Measurements from ENCODE around the gene C21orf58. TPM values are rescaled to one million over a fixed set of nuclear protein-coding genes. Genes with fewer than 3 reads are reported as not detected.

The C21orf58 gene
- polyA plus RNA-seq, 1 of the 3 experiments (the other 2 are of a cell fraction) = 9.7 TPM

- H4K20me1 ChIP-seq (ENCODE audit: insufficient read depth) = peaks cover 8% of the 10 kb centered on the region; the same call in 1 of the 2 replicates
- CTCF ChIA-PET = interaction anchor here (0.7 kb wide), 1 partner anchor 78 kb away, joined by 3 read pairs; no protein-coding TSS in a partner anchor
- no peaks in the 10 kb centered on the region for H3K9me2 ChIP-seq
- H3F3A ChIP-seq (replicated peaks; ENCODE audit: insufficient read depth) = peaks cover 16% of the 10 kb centered on the region
- H3K4me1 ChIP-seq (ENCODE audit: control insufficient read depth in 1 of 2, insufficient read depth in 2 of 2, low read depth in 1 of 2, low read length in 1 of 2) = peaks cover 15 to 46% of the 10 kb centered on the region in 2 experiments; a peak in 3 of 4 replicates
- H3K27ac ChIP-seq (ENCODE audit: low read depth in 2 of 2, low read length in 1 of 2) = peak overlapping the region; percentile 65 to 68
- peak overlapping the region; percentile 95 for H3K9ac ChIP-seq
- peak overlapping the region; percentile 100 for H3K4me2 ChIP-seq
- under 1% methylated on average over 30 of the region's 34 CpGs for WGBS (ENCODE audit: low lambda C conversion rate)
- no peaks in the 10 kb centered on the region for H3K27me3 ChIP-seq (ENCODE audit: insufficient read depth)
- POLR2A ChIA-PET = no interaction called here
- H3K36me3 ChIP-seq (replicated peaks in 1 of 2; ENCODE audit: control insufficient read depth in 1 of 2, insufficient read depth in 2 of 2, low read length in 1 of 2) = peaks cover 2 to 9% of the 10 kb centered on the region in 2 experiments
- H3K4me3 ChIP-seq (ENCODE audit: low read depth in 2 of 2, low read length in 1 of 2) = peak overlapping the region; percentile 81 to 96
- H3K79me2 ChIP-seq (ENCODE audit: insufficient read depth) = peaks cover 76% of the 10 kb centered on the region
- DNase-seq = no peak
- H3K9me3 ChIP-seq = no peaks in the 10 kb centered on the region
- TF ChIP-seq PBX3 (IDR thresholded peaks at IDR 0.05) = no peak
- TF ChIP-seq CTCF (IDR thresholded peaks at IDR 0.05) = peak; percentile 9; the same call in 1 of the 2 replicates
- no peak for TF ChIP-seq ELF1 (IDR thresholded peaks at IDR 0.05)
- peak overlapping the region; percentile 72; the same call in 1 of the 2 replicates for H2AFZ ChIP-seq (ENCODE audit: low read depth)
Measured at GRCh38 chr21:46323227-46323709, 402 bp downstream of the C21orf58 start.

DNA sequence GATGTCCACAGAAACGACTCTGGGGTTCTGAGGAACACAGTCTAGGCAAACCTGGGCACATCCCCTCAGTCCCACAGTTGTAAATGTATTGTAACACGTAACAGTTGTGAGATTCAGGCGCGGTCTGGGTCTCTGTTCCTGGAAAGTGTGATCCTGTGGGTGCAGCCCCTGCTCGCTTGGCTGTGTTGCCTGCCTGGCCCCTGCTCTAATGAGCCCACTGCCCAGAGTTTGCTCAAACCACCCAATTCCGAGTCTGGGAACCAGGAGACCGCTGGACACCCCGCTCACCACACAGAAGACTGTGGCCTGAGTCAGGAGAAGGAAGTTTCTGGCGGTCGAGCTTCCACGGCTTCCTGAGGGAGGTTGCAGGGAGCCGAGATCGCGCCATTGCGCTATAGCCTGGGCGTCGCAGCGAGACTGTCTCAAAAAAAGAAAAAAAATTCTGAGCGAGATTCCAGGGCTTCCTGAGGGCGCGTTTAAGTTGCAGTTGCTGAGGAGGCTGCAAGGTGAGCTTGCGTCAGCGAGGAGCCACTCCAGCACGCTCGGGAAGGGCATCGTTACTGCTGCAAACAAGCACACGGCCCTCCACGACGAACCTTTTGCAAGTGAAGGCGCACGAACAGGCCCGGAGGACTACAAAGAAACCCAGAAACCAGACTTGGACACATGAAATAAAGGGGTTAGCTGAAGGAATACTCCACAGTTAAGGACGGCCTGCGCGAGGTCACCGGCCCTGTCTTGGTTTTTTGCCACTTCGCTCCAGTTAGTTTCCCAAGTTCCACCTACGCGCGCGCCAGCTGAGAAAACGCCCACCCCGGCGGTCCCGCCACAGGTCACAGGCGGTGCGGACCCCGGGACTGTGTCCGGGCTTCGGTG, 1.1 kb downstream of the C21orf58 start:
- 6% methylated on average over 33 of the region's 50 CpGs for WGBS (ENCODE audit: low lambda C conversion rate)
- H3F3A ChIP-seq (replicated peaks; ENCODE audit: insufficient read depth) = peaks cover 16% of the 10 kb centered on the region
- H3K79me2 ChIP-seq (ENCODE audit: insufficient read depth) = peaks cover 70% of the 10 kb centered on the region
- H3K9ac ChIP-seq = peak overlapping the region; percentile 95
- TF ChIP-seq RXRA (IDR thresholded peaks at IDR 0.05; ENCODE audit: borderline replicate concordance, low read depth) = no peak
- peak; percentile 38; the same call in 1 of the 2 replicates for TF ChIP-seq SIN3A (IDR thresholded peaks at IDR 0.05; ENCODE audit: borderline replicate concordance, low read depth, low read length)
- H3K4me1 ChIP-seq (ENCODE audit: control insufficient read depth in 1 of 2, insufficient read depth in 2 of 2, low read depth in 1 of 2, low read length in 1 of 2) = peaks cover 15 to 52% of the 10 kb centered on the region in 2 experiments; a peak in 3 of 4 replicates
- ChIA-PET CTCF (interaction anchor here (0.7 kb wide), 2 partner anchors 77 to 180 kb away, joined by 3 read pairs; no protein-coding TSS in a partner anchor), POLR2A (no interaction called here)
- H2AFZ ChIP-seq (ENCODE audit: low read depth) = peak overlapping the region; percentile 72
- no peaks in the 10 kb centered on the region for H3K9me3 ChIP-seq
- no peak for DNase-seq
- H3K27me3 ChIP-seq (ENCODE audit: insufficient read depth) = no peaks in the 10 kb centered on the region
- H4K20me1 ChIP-seq (ENCODE audit: insufficient read depth) = peaks cover 8% of the 10 kb centered on the region; the same call in 1 of the 2 replicates
- H3K4me3 ChIP-seq (ENCODE audit: low read depth in 2 of 2, low read length in 1 of 2) = peak overlapping the region; percentile 81 to 96
- no peaks in the 10 kb centered on the region for H3K9me2 ChIP-seq
- H3K27ac ChIP-seq (ENCODE audit: low read depth in 2 of 2, low read length in 1 of 2) = peak overlapping the region in 1 of 2 experiments; percentile 68; a peak in 2 of 4 replicates
- peak overlapping the region; percentile 100 for H3K4me2 ChIP-seq
- H3K36me3 ChIP-seq (replicated peaks in 1 of 2; ENCODE audit: control insufficient read depth in 1 of 2, insufficient read depth in 2 of 2, low read length in 1 of 2) = peaks cover 2 to 9% of the 10 kb centered on the region in 2 experiments
